GM19240 (cell line): ENCODE measurements around the gene KLF6.
"Not testable (repeated sequence)": the region's sequence is repeated elsewhere in the genome, so short reads cannot be mapped to it uniquely, and the experiment has no call there.

Source experiments
- DNase-seq: peaks from one replicate; pipeline ENCODE4 v3.0.0; 2011; ENCODE audit warnings: low spot score; ENCODE audit not compliant: insufficient read length

Gene KLF6

DNA sequence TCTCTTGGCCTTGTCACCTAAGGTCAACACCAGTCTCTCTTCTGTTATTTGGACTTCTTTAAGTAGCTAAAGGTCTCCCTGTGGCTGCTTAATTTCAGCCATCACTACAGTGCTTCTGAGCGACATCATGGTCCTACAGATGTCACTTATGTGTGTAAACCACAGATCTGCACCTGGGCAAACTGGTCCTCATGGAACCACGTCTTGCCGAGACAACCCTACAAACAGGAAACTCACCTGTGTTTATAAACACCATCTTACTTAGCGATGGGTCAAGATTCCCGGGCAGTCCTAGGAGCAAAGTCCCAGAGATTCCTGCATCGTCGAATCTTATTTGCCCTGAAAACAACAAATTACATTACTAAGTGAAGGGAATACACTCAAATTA is 27.8 kb downstream of the KLF6 start:
- DNase-seq, result no peak

- no peak for DNase-seq
Measured at GRCh38 chr10:3756360-3756740, 28.7 kb downstream of the KLF6 start.

GRCh38 chr10:3755440-3756359 is 29.3 kb downstream of the KLF6 start:
- no peak for DNase-seq

DNA sequence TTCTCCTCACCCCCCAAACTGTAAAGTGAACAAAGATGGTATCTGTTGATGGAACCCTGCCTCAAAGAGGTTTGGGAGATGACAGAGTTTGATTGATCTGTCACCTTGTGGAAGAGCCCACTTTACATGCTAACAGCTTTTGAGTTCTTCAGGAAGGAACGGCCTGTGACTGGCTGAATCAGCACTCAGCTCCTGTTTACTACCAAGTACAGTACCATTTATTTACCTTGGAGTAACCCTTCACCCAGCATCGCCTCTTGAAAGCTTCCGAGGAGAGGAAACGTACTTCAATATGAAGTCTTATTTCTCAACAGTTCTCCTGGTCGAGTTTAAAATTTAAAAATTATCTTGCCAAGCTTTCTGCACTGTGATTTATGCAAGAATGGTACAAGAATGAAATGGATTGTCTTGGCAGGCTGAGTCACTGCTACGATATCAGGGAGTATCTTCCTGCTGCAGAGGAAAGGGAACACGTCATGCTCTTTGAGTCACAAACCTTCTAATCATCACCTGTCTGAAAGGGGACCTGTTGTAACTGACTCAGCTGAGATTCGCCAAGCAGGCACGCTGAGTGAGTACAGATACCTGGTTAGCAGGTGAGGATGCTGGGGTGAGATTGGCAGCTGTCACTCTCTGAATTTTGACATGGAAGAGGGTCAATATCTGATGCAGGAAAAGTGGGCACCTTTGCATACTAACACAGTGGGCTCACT is 30.1 kb downstream of the KLF6 start:
- no peak for DNase-seq

- DNase-seq, result no peak
Measured at GRCh38 chr10:3750854-3751253, 34.2 kb downstream of the KLF6 start.

- DNase-seq, result no peak
Measured at GRCh38 chr10:3750006-3750816, 34.8 kb downstream of the KLF6 start.

- no peak for DNase-seq
Measured at GRCh38 chr10:3749600-3749999, 35.4 kb downstream of the KLF6 start.

DNA sequence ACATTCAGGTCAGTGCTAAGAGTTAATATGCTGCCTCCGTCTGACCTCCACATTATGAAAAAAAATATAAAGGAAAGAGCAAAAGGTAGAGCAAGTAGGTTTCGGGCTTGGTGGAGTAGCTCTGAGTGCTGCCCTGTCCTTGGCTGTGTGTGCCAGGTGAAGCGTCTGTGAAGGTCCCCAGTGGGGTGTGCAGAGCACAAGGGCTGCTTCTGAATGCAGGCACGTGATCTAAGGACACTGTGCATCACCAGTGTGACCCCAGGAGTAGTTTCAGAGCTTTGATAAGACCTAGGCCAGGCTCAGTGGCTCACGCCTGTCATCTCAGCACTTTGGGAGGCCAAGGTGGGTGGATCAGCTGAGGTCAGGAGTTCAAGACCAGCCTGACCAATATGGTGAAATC is 36.0 kb downstream of the KLF6 start:
- DNase-seq, result no peak

DNA sequence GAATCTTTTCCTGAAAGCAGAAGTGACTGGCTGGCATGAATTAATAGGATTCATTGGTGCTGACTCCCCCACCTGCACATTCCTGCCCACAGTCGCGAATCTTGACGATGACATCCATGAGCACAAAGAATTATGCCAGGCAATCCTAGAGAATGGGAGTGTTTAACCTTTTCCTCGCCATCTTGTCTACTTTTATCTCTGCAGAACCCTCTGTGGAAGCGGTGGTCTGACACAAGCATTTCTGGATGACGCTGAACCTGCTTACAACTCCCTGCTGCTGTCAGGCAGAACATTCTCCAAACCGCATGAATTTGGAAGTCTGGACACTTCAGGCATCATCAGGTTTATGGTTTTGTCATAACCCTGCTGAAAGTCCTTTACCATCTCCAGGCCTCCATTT is 36.5 kb downstream of the KLF6 start:
- no peak for DNase-seq

GRCh38 chr10:3747984-3748383 is 37.0 kb downstream of the KLF6 start:
- no peak for DNase-seq

DNA sequence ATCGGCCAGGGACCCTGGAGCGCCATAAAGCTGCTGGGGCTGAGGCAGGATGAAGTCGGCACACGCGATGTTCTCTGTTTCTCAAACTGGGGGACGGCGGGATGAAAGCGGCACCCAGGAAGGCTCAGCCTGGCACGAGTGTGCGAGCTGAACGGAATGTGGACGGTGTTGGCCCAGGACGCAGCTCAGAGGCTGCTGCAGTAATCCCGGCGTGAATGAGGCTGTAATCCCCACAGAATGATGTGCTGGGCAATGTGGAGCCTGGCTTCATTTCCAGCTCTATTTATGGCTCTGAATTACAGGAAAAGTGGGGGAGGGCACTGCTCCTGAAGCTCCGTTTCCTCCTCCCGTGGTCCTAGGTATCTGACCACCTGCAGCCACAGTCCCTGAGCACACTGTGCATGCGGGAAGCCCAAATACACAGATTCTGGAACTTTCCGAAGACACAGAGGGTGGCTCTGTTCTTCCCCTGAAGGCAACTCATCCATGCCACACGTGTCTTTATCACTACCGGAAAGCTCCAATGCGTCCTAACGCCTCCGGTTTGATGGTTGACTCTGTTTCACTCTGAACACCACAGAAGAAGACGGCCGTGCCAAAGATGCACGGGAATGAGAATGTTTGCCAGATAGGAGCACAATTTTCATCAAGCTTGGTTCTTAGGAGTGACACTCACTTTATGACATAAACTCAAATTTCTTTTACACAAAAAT is 37.6 kb downstream of the KLF6 start:
- no peak for DNase-seq

GRCh38 chr10:3746634-3747033 is 38.4 kb downstream of the KLF6 start:
- DNase-seq, result no peak

DNA sequence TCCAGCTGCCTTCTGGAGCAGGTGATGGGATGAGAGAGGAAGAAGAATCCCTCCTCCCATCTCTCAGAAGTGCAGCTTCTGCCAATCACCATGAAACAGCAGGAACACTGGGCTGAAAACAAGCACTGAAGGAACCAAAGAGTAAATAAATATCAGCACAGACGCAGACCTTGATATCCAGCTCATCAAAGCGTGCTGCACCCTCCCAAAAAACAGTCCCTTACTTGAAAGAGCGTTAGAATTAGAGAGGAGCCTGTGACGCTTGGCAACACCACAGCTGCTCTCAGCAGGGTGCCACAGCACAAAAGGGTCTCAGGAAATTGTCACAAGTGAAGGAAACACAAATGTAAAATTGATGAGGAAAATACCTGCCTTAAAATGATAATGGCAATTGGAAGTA is 39.5 kb downstream of the KLF6 start:
- DNase-seq, result no peak

DNA sequence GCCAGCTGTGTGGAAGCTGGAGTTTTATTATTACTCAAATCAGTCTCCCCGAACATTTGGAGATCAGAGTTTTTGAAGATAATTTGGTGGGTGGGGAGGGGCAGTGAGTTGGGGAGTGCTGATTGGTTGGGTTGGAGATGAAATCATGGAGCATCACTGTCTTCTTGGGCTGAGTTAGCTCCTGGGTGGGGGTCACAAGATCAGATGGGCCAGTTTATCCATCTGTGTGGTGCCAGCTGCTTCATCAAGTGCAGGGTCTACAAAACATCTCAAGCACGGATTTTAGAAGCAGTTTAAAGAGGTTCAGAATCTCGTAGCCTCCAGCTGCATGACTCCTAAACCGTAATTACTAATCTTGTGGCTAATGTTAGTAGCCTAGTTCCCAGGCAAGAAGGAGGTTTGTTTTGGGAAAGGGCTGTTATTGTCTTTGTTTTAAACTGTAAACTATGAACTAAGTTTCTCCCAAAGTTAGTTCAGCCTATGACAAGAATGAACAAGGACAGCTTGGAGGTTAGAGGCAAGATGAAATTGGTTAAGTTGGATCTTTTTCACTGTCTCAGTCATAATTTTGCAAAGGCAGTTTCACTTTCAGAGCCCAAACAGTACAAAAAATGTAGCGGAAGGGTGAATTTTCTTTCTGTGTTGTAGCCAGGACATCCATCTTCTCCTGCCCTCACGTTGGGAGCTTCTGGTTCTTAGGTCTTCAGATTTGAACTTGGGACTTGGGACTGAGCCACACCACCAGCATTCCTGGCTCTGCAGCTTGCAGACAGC is 43.1 kb downstream of the KLF6 start:
- DNase-seq, result no peak

- no peak for DNase-seq
Measured at GRCh38 chr10:3740157-3740871, 44.7 kb downstream of the KLF6 start.

GRCh38 chr10:3738855-3739350 is 46.1 kb downstream of the KLF6 start:
- DNase-seq, result no peak

- no peak for DNase-seq
Measured at GRCh38 chr10:3737864-3738263, 47.1 kb downstream of the KLF6 start.

GRCh38 chr10:3735175-3735574 is 49.8 kb downstream of the KLF6 start:
- no peak for DNase-seq

GRCh38 chr10:3734111-3734510 is 50.9 kb downstream of the KLF6 start:
- no peak for DNase-seq

GRCh38 chr10:3732183-3732582 is 52.8 kb downstream of the KLF6 start:
- not testable (repeated sequence) for DNase-seq
